Stimulated activated CD4-positive, alpha-beta T cell treated with anti-CD3 and anti-CD28 coated beads, Interleukin-15, amount 100 ng/mL, for 48 hours (primary cell): ENCODE results near the gene SPEM3.

Experiments
- DNase-seq, 2 donors: peaks; one replicate each; pipeline ENCODE4 v3.0.0-alpha.2; 2020; ENCODE audit warnings: low read depth in 2 of 2

SPEM3 gene

DNA sequence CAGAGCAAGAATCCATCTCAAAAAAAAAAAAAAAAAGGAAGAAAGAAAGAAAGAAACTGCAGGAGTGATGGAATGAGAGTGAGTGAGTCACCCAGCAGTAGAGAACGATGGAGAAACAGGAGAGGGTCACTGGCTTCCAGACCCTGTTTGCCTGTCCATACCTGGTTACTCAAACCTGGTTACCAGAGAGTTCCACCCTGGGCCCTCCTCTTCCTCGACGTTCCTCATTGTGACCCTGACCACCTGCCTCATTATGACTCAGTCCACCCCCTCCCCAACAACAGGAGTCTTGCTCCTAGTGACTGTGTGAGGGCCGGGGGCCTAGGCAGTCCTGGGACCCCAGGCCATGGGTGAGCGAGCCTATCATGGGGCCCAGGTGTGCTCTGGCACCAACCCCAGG, at the start of gene SPEM3:
SPEM3 (plus strand) TSS at position 301 of the 400 bp plus-strand sequence; CDS start at position 347, 46 bp downstream.
- no peak for DNase-seq

- no peak for DNase-seq
Observed at GRCh38 chr17:7379134-7379533, 49.5 kb upstream of the SPEM3 start.

GRCh38 chr17:7380321-7380720, 48.3 kb upstream of the SPEM3 start:
- DNase-seq, result no peak

DNA sequence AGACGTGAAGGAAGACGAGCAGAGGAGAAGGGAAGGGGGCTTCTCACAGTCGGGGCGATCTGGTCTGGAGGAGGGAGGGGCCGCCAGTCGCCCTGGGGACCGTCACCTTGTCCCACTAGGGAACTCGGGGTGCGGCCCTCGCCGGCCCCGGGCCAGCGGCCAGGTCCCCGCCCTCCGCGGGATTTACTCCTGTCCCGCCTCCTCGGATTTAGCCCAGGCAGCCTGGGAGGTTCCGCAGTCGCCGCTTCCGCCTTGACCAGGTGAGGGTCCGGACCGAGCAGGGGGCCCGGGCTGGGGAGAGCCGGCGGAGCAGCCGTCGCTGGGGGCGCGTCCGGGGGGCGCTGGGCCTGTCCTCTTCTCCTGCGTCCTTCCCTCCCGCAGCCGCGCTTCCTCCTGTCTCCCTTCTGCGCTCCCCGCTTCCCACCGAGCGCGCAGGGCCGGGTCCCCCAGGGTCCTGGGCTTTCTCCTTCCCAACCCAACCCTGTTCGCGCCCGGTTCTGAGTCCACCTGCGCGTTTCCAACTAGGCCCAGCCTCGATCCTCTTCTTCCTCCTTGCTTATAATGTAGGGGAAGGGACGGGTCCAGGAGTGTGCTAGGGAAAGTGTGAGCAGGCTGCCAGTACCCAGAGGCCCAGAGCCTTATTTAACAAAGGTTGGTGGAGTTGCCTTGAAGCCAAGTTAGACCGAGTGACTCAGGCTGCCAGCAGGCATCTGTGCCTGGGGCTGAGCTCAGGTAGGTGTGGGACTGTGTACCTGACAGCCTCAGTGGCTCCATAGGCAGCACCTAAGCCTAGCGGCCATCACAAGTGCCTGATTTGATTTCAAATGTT, 47.6 kb upstream of the SPEM3 start, which contains the start of gene TNK1:
TNK1 (plus strand) TSS at position 235 of the 829 bp plus-strand sequence. CDS start 1,838 bp downstream, outside the sequence.
- DNase-seq, result no peak

DNA sequence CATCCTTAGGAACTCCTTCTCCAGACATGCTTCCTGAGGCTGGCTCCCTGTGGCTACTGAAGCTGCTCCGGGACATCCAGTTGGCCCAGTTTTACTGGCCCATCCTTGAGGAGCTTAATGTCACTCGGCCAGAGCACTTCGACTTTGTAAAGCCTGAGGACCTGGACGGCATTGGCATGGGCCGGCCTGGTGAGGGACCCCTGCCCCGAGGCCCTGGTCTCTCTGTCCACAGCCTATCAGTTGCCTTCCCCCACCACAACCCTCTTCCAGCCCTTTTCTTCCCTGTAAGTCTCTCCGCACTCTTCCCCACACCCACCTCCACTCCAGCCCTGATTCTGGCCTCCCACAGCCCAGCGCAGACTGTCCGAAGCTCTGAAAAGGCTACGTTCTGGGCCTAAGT, 45.8 kb upstream of the SPEM3 start:
- no peak for DNase-seq

DNA sequence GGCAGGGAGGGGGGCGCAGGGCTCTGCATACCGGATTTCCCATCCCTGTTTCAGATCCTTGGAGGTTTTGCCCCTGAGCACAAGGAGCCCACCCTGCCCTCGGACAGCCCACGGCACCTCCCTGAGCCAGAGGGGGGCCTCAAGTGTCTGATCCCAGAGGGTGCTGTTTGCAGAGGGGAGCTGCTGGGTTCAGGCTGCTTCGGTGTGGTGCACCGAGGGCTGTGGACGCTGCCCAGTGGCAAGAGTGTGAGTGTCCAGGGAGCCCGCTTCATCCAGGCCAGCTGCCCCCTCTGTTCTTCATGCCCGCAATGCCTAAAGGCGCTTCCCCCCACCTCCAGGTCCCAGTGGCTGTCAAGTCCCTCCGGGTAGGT, 45.3 kb upstream of the SPEM3 start:
- DNase-seq, result no peak

DNA sequence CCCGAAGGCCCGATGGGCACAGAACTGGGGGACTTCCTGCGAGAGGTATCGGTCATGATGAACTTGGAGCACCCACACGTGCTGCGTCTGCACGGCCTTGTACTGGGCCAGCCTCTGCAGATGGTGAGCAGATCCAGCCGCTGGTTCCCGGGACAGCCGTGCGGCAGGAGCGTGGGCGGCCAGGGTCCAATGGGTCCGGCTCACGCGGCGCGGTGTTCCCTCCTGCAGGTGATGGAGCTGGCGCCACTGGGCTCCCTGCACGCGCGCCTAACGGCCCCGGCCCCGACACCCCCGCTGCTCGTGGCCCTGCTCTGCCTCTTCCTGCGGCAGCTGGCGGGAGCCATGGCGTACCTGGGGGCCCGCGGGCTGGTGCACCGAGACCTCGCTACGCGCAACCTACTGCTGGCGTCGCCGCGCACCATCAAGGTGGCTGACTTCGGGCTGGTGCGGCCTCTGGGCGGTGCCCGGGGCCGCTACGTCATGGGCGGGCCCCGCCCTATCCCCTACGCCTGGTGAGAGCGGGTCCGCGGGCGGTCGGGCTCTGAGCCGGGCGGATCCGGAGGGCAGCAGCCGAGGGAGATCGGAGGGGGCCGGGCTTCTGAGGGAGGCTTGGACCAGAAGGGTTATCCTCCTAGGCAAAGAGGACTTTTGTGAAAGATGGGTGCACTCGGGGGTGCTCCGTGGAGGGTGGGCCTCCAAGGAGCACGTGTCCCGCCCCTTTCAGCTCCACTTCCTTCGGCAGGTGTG, 44.7 kb upstream of the SPEM3 start:
- peak; percentile 42 to 69 for DNase-seq

DNA sequence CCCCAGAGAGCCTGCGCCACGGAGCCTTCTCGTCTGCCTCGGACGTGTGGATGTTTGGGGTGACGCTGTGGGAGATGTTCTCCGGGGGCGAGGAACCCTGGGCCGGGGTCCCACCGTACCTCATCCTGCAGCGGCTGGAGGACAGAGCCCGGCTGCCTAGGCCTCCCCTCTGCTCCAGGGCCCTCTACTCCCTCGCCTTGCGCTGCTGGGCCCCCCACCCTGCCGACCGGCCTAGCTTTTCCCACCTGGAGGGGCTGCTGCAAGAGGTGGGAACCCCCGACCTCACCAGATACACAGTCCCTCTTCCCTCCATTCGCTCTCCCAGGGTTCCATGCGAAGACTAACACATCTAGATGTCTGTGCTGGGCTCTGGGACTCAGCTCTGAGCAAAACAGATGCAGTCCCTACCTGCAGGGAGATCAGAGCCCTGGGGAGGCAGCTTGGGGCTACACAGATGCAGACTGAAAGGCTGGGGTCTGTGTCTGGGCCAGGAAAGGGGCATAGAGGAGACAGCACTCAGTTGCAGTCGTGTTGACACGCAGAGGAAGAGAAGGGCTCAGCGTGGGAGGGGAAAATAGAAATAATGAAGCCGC, 44.1 kb upstream of the SPEM3 start:
- DNase-seq, result no peak

- no peak for DNase-seq
Observed at GRCh38 chr17:7388856-7389255, 39.8 kb upstream of the SPEM3 start.

GRCh38 chr17:7389924-7390910, 38.4 kb upstream of the SPEM3 start:
- no peak for DNase-seq

GRCh38 chr17:7391307-7391706, 37.4 kb upstream of the SPEM3 start:
- no peak for DNase-seq

GRCh38 chr17:7392696-7393612, 35.7 kb upstream of the SPEM3 start:
- DNase-seq, result no peak

- peak; percentile 27 to 40 for DNase-seq
Observed at GRCh38 chr17:7393613-7394451, 34.8 kb upstream of the SPEM3 start.

- peak; percentile 54 to 79 for DNase-seq
Observed at GRCh38 chr17:7394452-7395191, 34.0 kb upstream of the SPEM3 start, which contains the start of gene PLSCR3. TSS of gene PLSCR3 (minus strand) at chr17:7394525. CDS start at chr17:7394110, 415 bp downstream.

DNA sequence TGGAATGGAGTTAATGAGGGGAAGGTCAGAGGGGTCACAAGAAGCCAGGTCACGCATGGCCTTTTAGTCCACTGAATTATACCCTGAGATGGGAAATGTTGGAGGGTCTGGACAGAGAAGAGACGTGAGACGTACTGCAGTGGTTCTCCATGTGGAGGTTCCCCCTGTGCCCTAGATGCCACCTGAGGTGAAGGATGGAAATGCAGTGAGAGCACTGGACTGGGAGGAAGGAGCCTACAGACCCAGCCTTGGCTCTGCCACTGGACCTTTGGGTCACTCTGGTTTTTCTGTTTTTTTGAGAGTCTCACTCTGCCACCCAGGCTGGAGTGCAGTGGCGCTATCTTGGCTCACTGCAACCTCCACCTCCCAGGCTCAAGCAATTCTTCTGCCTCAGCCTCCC, 32.5 kb upstream of the SPEM3 start:
- DNase-seq, result no peak

- DNase-seq, result no peak
Observed at GRCh38 chr17:7398612-7399011, 30.0 kb upstream of the SPEM3 start.

GRCh38 chr17:7403043-7403726, 25.5 kb upstream of the SPEM3 start:
- no peak for DNase-seq

DNA sequence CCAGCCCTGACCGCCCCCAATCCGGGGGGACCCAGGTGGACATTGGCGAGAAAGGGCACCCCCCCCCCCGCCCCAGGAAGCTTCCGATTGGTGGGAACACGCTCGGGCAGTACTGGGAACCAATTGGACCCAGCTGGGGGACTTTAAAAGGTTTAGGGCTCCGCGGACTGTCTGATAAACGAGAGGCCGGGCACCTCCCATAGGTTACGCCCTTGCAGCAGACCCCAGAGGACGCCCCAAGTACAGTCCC, 25.0 kb upstream of the SPEM3 start:
- DNase-seq, result no peak
